HG03097 (cell line): ENCODE data around the gene PTPN3.

Experiments
- ATAC-seq: cut with Tn5 transposase; IDR thresholded peaks from one replicate; pipeline ENCODE4 v1.9.1; 2021; ENCODE audit not compliant: unreplicated experiment, low FRiP score

Gene PTPN3

DNA sequence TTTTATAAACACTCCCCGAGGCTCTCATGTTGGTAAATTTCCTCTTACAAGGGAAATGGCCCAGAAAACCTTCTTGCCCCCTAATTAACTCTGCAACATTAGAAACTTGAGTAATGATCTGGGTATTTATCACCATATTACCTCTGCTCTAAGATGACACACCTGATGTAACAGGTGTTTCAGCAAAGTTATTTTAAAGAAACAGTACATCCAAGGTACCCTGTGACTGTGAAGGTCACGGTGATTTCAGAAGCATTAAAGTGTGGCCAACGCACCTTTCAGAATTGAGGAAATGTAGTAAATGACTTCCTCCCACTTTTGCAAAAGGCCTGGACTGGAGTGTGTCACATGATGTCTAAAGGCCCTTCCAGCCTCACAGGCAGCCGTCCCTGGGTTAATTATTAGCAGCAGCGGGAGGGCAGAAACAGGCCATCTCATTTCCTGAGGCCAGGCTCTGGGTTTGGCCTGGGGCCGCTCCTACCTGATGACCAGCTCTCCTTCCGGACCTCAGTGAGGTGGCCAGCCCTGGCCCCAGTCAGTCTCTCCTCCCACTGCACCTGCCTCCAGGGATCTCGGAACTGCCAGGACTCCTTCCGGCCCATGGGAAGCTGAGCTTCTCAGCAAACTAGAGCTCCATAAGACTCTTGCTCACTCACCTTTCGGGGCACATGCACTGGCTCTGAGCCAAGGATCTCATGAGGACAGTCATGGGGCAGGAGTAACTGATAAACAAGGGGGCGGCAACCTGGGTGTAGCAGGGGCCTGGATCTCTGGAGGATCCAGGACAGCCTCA, 20.7 kb downstream of the PTPN3 start:
- ATAC-seq = peak; percentile 85

DNA sequence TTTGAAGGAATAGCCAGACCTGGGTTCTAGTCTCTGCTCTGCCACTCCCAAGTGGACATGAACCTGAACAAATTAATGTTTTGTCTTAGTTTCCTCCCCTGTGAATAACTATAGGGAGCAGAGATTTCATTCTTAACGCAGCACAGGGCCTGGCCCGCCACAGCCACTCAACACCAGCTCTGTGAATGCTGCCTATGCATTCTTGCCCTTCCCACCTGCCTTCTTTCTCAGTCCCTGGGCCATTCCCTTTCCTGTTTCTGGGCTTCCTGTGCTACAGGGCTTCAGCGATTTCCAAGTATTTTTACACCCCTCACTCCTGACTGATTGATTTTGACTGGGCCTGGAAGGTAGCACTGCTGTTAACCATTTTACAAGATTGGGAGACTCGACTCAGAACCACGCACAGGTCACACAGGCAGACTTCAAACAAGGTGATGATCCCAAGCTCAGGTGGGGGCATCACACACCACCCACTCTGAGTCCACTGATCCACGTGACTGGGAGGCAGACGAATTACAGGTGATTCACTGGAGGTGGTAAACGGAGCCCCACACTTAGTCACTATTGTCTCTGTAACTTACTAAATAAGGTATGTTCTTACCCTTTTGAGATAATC, 21.4 kb downstream of the PTPN3 start:
- no peak for ATAC-seq

DNA sequence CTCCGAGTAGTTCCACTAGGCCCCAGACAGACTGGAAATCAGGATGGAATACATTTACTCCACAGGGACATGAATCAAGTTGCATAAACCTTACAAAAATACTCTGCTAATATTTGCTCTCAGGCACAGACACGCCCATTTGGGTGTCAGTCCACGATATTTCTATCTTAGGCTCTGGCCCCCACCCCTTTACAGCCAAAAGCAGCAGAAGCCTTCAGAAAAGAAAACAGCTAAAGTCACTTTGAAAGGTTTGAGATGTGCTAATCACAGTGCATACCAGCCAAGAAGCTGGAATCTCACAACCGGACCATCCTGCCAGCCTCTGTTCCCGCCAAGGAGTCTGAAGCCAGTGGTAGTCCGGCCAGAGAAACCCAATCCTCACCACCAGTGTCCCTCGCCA, 22.6 kb downstream of the PTPN3 start:
- ATAC-seq = no peak

DNA sequence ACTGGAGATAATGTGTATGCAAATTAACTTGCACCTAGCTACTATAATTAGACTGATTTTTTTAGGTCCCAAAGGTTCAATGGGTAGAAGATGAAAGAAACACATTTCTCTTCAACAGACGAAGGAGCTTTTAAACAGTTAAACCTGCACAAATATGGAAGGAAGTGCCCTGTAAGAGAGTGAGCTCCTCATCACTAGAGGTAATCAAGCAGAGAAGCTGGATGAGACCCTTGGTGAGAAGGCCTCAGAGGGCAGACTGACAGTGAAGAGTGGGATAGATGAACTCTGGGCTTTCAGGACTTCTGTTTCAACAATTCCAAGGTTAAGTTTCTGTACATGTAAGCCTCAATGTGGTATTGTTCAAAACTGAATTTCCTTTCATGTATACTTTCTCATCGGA, 23.2 kb downstream of the PTPN3 start:
- no peak for ATAC-seq

DNA sequence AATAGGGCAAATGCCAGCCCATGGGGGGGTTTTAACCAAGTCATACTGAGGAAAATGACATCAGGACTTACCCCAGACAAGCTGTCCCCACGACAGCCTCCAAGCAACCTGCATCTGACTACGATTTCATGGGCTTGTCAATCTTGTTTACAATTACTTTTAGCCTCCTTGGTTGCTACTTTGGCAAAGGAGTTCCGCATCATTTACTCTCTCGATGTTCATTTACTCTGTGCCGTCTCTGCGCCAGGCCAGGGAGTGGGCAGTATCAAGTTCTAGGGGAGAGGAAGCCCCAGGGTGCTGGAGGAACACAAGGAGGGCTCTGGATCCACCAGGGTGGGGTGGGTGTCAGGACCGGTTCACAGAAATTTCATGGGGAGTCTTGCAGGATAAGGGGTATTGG, 23.9 kb downstream of the PTPN3 start:
- no peak for ATAC-seq

DNA sequence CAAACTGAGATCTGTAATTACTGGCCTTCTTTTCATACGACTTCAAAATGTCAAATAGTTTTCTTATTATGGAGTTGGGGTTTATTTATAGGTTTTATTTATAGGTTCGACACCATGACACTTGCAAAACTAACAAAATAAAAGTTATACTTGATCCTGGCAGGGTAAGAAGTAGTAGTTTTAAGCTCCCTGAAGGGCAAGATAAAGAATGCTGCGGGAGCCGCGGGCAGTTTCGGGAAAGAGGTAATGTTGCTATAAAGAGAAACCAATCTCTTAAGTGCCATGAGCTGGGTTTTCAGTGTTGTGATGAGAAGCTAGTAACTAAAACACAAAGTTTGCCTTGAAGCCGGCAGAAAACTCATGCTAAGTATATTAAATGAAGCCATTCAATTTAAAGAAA, 24.8 kb downstream of the PTPN3 start:
- no peak for ATAC-seq

DNA sequence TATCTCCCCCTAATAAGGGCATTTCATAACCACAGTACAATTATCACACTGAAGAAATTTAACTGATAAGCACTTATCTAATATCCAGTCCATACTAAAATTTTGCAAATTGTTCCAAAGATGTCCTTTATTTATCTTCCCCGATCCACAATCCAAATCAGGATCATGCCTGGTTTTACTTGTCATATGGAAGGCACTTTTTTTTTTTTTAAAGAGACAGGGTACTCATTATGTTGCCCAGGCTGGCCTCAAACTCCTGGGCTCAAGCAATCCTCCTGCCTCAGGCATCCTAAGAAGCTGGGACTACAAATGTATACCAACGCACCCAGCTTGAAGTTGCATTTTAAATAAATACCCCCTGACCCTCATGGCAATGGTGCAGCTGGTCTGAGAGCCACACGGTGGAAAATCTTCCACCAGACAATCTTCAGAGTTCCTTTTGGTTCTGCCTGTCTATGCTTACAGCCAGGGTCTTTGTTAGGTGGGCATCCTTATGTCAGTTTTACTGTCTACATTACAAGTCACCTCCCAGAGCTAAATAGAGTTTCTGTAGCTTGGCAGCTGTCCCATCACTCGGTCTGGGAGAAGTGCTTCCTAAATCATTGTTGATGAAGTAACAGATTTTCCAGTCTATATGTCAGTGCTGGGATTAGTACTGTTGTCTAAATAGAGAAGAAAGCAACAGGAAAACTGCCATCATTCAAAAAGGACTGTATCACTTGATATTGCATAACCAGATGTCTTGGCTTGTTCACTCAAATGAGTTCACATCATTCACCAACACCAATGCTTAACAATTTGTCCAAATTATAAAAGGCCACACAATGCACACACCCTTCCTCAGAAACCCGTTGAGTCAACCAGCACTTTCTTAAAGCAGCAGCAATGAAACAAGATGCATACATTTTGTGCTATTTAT, 26.4 kb downstream of the PTPN3 start:
- no peak for ATAC-seq

DNA sequence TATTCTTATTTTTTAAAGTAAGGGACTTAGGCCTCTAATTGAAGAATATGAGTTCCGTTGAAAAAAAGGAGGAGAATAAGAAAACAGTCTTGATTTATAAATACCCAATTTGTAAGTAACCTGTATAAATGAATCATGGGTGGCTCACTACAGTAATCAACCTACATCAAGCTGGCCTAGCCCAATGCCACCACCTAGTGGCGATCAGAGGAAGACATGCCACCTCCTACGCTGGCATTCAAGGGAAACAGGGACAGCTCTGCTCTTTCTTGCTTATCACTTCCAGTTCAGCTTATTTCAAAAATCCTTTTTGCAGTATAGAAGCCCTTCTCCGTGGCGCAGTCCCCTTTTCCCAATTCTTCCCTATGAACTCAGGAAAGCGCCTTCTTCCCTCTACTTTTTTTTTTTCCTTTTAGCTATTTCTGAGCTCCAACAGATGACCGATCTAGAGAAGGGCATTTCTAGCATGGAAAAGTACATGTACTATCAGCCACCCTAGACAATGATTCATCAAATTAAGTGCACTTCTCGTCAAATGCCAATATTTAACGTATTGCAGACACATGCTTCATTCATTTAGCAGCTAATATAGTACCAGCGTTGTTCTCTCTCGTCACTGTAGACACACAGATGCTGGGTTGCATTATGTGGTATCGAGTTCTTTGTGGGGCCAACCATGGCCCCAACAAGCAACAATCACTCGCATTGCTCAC, 28.3 kb downstream of the PTPN3 start:
- ATAC-seq = no peak

DNA sequence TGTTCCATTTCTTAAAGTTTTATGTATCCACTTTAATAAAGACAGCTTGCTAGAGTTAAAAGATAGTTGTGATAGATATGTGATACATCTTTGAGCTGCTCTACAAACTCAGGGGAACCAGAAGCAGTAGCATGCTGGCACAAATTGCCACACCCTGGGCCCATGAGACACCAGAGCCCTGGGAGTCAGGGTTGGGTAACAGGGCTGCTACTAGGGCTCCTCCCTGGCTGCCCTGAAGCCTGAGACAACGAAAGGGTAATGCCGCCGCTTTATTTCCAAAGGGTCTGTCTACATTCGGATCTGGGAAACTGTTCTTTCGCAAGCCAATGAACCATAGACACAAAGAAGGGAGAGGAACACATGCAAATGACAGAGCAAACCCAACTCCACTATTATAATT, 29.2 kb downstream of the PTPN3 start:
- no peak for ATAC-seq

DNA sequence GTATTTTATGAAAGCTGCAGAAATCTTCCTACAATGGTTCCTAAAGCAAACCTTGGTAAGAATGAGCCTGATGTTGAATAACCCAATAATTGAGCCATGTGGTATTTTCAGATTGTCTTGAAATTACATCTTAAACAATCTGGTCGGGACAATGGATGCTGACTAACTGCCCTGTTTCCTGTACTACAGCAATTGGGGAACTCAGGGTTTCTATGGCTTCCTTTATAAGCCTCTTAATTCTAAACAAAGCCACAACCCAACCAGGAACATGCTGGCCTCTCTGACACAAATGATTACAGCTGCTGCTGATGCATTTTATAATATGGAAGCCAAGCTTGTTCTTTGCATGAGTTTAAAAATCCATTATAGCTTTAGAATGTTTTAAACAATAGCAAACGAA, 30.2 kb downstream of the PTPN3 start:
- ATAC-seq = no peak

DNA sequence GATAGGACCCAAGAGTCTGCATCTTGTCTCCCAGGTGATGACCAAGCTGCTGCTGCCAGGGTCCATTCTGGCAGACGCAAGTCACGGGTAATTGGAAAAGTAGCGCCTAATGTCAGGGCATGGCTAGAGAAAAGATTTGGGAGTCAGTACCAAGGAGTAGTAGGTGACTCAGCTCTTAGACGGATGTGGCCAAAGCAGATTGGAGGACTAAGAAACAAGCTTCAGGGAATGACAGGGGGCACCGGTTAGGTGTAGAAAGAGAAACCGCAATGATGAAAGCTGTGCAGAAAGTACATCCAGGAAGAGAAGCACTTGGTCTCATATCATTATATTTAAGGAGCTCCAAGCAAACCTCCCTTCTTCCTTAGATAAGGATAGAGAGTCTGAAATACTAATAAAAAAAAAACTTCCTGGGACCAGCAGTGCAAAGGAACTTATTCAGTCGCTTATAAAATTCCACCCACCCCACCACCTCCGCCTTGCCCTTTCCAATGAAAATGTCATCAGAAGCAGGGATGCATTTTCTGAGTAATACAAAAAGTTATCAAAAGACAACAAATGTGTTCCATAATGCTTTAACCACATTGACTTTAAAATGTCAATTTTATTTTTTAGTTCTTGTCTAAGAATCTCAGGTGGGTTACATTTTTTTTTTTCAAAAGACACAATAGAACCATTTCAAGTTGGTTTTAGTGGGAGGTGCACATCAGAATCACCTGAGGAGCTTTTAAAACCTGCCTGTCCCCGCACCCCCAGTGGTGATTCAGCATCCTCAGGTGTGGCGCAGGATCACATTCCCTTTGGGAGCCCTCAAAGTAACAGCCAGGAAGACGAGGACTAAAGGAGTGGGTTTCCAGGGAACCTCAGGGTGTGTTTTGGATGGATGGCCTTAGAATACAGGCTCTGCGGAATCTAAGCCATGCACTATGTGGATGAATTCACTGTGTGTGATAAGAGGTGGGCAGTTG, 31.2 kb downstream of the PTPN3 start:
- no peak for ATAC-seq

DNA sequence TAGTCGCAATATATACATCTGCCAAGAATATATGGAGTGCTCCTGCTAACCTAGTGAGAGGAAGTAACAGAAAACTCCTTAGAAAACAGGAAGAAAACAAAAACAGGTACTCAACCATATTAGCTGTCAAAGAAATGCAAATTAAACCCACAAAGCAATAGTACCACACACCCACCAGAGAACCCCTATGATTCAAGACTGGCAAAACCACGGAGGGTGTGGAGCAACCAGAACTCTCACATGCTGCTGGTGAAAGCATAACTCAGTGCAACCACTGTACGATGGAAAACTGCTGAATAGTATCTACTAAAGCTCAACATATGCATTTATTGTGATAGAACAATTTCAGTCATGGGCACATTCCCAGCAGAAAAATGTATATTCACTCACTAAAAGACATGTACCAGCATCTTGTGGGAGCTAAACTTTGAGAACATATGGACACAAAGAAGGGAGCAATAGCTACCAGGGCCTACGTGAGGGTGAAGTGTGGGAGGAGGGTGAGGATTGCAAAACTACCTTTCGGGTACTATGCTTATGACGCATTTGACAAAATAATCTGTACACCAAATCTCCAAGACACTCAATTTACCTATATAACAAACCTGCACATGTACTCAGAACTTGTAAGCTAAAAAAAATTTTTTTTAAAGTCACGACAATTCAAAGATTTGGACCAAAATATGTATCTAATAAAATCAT, 34.0 kb downstream of the PTPN3 start:
- no peak for ATAC-seq

DNA sequence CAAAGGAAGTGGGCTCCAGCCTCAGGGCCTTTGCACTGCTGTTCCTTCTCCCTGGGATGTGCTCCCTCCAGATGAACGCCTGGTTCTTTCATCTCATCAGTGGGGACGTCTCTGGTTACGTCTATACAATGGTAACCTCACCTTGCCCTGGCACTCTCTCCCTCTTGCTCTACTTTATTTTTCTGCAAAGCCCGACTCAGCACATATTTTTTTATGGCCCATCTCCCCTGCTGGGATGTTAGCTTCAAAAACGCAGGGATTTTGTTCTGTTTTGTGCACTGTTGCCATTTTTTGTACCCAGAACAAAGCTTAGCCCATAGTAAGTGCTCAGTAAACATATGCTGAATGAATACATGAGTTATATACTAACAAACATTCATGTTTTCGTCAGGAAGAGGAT, 37.5 kb downstream of the PTPN3 start:
- ATAC-seq = no peak

DNA sequence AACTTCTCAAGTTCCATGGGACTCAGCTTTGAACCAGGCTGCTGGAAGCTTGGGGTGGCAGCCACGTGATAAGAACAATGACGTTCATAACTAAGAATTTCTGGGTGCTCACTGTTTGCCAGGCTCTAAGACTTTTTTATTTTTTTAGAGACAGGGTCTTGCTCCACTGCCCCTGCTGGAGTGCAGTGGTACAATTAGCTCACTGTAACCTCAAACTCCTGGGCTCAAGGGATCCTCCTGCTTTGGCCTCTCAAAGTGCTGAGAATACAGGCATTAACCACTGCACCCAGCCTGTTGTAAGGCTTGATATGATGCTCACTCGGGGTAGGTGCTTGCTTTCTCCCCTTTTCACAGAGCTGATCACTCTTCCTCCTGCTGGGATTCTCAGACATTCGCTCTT, 38.7 kb downstream of the PTPN3 start:
- ATAC-seq = no peak

DNA sequence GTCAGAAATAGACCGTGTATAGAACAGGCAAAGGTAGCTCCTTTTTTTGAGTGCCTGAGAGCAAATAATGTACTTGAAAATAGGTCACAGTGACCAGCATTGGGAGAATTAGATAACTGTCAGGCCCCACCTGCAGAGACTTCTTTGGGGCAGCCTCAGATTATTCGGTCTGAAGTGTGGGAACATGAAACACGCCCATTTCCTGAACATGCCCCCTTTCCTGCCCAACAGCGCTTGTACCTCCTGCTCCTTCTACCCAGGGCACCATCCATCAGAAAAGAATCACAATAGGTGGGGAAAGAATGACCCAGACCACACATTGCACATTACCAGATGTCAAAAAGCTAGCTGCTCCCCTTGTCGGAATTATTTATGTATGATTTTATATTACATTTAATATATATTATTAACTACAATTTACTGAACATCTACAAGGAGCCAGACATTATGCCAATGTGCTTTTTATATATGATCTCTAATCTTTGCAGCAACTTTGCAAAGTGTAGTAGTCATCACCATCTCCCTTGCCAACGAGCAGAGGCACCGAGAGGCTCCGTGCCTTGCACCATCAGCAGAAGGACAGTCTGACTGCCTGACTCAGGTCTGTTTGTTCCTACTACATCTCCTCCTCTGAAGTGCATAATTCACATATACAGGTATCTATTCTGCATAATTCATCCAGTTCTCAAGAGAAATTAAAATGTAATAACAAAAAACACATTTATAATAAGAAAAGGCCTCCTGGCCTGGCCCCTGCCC, 39.5 kb downstream of the PTPN3 start:
- no peak for ATAC-seq

DNA sequence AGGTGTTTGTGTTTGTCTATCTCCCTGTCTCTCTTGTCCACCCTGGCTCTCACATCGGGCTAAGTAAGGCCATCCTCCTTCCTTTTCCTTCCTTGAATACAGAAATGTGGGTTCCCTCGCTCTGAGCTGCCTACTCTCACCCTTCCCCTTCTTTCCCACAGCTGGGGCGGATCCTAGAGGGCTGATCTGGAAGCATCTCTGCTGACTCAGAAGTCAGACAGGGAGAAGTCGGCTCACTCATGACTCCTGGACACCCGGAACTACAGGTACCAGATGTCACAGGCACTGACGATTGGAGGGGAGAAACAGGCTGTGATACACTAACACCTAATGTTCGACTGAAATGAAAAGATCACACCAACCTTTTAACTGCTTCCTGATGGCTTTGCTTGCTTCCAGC, 41.3 kb downstream of the PTPN3 start:
- ATAC-seq = no peak

DNA sequence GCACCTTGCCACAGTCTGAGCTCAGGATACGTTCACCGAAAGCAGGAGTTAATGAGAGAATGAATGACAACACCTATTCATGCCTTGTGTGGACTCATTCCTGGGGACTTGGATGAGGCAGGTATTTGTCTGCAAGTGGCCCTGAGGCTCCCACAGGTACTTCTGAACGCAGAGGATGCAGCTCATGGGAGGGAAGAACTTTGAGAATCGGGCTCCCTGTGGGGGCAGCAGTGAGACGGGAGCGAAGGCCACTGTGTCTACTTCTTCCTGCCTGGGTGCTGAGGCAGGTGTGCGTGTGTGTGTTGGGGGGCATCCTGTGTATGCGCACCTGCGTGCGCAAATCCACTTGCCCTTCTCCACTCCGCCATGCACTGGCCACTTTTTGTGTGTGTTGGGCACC, 42.2 kb downstream of the PTPN3 start:
- no peak for ATAC-seq

DNA sequence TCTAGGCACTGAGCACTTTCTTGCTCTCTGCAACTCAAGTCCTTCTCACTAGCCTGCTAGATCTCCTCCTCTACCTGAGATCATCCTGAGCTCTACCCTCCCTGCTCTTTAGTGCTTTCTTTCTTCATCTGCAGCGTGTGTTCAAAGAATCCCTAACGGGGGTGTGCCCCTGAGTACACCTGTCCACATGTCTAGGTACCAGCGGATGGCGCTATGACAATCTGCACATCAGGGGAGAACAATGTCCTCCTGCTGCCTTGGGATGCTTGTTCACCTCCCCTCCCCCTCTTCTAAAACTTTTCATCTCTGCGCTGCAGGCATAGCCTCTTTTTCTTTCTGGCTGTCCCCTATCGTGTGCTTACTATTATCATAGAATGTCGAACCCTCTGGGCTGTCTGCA, 42.7 kb downstream of the PTPN3 start:
- no peak for ATAC-seq
